ENCODE measurements around the gene TRAP1. TPM values are rescaled to one million over a fixed set of nuclear protein-coding genes. Genes with fewer than 3 reads are reported as not detected.
"Not testable (repeated sequence)": the region's sequence is repeated elsewhere in the genome, so short reads cannot be mapped to it uniquely, and the experiment has no call there.

TRAP1 gene
- total RNA-seq, 1 experiment from 2014 or later, result 219 TPM

DNA sequence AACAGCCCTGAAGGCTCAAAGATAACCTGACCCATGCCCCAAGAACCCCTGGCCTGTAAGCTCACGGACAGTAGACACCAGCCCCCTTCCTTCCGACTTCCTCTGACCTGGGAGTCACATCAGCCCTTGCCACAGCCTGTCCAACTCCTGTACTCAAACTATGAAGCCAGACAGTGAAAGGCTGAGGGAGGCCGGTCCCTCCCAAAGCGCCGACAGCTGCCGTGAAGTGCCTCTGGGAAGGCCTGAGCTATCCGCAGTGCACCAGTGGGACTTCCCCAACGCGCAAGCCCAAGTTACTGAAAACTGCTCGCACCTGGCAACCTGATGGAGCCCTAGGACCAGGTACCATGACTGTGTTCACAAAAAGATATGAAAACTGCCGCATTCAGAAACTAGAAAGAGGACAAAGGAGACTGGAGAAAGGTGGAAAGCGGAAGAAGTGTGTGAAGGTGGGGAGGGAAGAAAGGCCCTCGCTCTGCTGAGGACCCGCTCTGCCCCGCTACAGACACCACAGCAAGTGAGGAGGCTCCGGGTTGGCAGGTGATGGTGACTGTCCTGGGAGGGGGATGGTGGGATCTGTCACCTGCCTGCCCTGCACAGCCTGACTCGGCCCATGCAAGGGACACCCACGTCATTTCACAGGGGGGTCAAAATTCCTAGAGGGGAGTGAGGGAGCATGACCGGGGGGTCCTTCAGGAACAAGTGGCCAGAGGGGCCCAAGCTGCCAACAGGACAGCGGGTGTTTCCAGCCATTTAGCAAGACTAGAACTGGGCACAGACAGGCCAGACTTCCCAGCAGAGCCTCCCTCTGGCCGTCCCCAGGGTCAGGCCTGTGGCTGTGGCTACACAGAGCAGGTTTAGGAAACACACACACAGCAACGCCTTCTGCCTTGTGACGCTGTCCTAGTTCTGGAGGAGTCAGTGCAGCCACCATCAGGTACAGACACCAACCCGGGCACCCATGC lies 13.1 kb upstream of the TRAP1 start:
- no peaks in the 10 kb centered on the region for H3K27me3 ChIP-seq (ENCODE audit: control insufficient read depth, insufficient read depth, low read length)
- peaks cover 39% of the 10 kb centered on the region for H3K36me3 ChIP-seq (replicated peaks; ENCODE audit: control insufficient read depth, insufficient read depth, low read length)
- DNase-seq, result peak; percentile 34
- H3K4me3 ChIP-seq (ENCODE audit: insufficient read depth, low read depth, low read length), result no peak overlapping the region

DNA sequence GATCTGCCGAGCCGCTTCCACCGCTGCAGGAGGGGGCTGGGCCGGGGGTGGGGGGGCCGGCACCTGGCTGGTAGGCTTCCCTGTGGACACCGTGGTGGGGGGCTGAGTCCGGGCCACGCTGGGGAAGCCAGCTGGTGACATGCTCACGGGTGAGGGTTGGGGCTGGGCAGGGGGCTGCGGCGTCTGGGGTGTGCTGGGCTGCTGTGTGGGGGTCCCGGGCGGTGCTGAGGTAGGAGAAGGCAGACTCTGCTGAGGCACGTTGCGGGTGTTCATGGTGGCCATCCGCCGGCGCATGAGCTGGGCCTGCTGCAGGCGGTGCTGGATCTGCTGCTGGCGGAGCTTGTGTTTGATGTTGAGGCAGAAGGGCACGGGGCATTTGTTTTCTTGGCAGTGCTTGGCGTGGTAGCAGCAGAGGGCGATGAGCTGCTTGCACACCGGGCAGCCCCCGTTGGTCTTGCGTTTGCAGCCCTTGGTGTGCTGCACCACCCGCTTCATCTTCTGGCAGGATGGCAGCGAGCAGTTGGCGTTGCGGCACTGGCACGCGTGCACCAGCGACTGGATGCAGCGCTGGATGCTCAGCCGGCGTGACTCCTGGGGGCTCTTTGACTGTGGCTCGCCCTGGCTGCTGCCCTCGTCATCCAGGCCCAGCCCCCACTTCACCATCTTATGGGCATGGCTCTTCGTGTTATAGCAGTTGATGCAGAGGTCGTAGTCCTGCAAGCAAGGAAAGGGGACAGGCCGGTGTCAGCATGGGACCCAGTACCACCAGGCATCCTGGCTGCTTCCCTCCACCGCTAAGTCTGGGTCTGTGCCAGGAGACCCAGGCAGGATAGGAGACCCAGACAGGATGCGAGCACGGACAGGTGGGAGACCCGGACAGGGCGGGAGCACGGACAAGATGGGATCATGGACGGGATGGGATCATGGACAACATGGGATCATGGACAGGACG lies 12.1 kb upstream of the TRAP1 start:
- no peak overlapping the region for H3K4me3 ChIP-seq (ENCODE audit: insufficient read depth, low read depth, low read length)
- peak; percentile 47 for DNase-seq
- H3K27me3 ChIP-seq (ENCODE audit: control insufficient read depth, insufficient read depth, low read length), result no peaks in the 10 kb centered on the region
- peaks cover 37% of the 10 kb centered on the region for H3K36me3 ChIP-seq (replicated peaks; ENCODE audit: control insufficient read depth, insufficient read depth, low read length)

DNA sequence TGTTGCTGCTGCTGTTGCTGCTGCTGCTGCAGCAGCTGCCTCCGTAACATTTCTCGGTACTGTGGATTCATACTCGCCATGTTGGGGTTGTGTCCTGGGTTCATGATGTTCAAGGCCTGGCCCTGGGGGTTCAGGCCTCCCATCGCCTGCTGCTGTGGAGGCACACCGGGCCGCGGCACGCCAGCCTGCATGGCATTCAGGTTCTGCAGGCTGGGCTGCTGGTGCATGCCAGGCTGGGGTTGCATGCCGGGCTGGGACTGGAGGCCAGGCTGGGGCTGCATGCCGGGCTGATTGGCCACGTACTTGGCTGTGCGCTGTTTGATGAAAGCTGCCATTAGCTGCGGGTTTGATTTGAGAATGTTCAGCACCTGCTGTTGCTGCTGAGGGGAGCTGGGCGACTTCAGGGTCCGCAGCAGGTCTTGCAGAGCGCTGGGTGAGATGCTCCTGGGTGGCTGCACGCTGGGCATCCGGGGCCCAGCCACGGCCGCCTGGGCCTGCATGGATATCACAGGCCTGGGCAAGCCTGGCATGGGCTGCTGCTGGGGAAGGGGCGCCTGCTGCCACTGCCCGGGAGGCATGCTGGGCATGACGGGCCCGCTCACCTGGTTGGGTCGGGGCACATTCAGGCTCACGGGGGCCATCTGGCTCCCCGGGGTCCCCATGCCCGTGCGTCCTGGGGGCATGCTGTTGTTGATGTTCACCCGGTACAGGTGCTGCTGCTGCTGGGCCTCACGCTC lies 11.3 kb upstream of the TRAP1 start:
- peaks cover 32% of the 10 kb centered on the region for H3K36me3 ChIP-seq (replicated peaks; ENCODE audit: control insufficient read depth, insufficient read depth, low read length)
- no peaks in the 10 kb centered on the region for H3K27me3 ChIP-seq (ENCODE audit: control insufficient read depth, insufficient read depth, low read length)
- DNase-seq, result peak; percentile 32
- no peak overlapping the region for H3K4me3 ChIP-seq (ENCODE audit: insufficient read depth, low read depth, low read length)

DNA sequence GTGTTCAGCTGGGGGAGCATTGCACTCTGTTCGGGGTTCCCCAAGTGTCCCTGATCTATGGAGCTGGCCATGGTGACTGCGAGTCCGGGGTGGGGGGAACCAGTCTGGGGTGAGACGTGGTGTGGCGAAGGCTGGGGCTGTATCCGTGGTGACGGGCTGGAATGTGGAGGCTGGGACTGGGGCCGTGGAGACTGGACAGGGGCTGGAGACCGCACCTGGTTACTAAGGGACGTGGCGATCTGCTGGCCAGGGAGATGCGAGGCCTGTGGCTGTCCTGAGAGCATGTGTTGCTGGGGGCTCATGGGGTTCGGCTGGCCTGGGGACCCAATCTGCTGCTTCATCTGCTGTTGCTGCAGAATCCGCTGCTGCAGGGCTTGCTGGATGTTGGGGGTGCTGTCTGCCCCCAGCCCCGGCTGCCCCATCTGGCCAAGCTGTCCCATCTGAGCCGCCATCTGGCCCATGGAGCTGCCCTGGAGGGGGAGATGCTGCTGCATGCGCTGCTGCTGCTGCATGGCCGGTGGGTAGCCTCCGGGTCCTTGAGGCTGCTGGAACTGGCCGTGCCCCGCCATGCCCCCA lies 10.6 kb upstream of the TRAP1 start:
- H3K27me3 ChIP-seq (ENCODE audit: control insufficient read depth, insufficient read depth, low read length), result no peaks in the 10 kb centered on the region
- DNase-seq, result no peak
- peaks cover 31% of the 10 kb centered on the region for H3K36me3 ChIP-seq (replicated peaks; ENCODE audit: control insufficient read depth, insufficient read depth, low read length)
- no peak overlapping the region for H3K4me3 ChIP-seq (ENCODE audit: insufficient read depth, low read depth, low read length)

DNA sequence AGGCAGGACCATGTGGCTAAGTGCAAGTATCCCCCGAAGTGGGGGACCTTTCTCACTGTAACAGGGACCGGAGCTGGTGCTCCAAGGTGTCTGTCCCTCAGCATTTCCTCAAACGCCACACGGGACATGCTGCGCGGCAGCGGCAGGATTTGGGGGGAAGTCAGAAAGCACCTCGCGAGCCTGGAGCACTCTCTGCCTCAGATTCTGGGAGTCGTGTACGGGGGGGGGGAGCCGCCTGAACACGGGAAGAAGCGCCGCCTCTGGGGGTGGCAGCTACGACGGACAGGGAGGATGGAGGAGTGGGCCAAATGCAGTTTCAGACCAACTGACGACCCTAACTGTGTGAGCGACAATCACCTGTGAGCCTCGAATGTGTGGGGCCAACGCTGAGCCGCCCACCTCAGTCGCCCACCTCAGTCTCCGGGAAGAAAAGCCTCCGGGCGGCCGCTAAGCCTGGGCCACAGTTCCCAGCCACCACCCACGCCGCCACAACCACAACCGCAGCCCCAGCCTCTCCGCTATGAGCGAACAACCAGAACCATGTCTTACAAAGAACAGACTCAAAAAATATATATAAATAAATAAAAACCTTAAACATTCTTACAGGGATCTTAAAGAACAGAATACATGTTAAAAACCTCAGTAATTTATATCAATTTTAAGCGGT lies 8.8 kb upstream of the TRAP1 start:
- Histone ChIP-seq H3K4me3 (ENCODE audit: insufficient read depth, low read depth, low read length) (no peak overlapping the region), H3K27me3 (ENCODE audit: control insufficient read depth, insufficient read depth, low read length) (no peaks in the 10 kb centered on the region), H3K36me3 (replicated peaks; ENCODE audit: control insufficient read depth, insufficient read depth, low read length) (peaks cover 21% of the 10 kb centered on the region)
- no peak for DNase-seq

DNA sequence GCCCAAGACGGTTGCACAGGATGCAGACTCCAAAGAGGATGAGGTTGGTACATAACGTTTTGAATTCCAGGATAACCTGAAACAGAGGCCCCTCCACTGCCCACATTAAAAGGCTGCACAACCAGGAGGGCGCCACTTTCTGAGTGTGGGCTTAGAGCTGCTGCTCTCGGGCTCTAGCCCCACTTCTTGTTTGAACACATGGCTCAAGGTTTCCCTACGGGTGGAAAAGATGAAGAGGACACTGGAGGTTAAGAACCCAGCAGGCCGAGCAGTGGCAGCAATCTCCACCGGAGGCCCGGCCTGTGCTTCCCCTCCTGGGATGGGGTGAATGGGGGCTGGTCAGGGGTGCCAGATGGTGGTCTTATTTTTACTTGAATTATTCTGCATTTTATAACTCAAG lies 8.0 kb upstream of the TRAP1 start:
- peaks cover 13% of the 10 kb centered on the region for H3K36me3 ChIP-seq (replicated peaks; ENCODE audit: control insufficient read depth, insufficient read depth, low read length)
- no peak overlapping the region for H3K4me3 ChIP-seq (ENCODE audit: insufficient read depth, low read depth, low read length)
- H3K27me3 ChIP-seq (ENCODE audit: control insufficient read depth, insufficient read depth, low read length), result no peaks in the 10 kb centered on the region
- no peak for DNase-seq

DNA sequence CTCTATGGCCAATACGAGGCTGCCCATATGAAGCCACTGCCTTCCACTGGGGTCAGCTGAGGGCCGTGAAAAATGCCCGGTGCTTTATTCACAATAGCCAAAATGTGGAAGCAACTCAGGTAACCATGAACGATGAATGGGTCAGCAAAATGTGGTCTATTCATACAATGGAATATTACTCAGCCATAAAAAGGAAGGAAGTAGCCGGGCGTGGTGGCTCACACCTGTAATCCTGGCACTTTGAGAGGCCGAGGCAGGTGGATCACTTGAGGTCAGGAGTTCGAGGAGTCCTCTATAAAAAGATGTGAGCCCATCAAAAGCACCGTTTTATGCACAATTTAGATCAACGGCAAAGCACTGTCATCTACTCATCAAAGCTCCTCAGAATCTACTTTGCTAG lies 5.2 kb upstream of the TRAP1 start:
- no peaks in the 10 kb centered on the region for H3K27me3 ChIP-seq (ENCODE audit: control insufficient read depth, insufficient read depth, low read length)
- peaks cover under 1% of the 10 kb centered on the region for H3K36me3 ChIP-seq (replicated peaks; ENCODE audit: control insufficient read depth, insufficient read depth, low read length)
- no peak overlapping the region for H3K4me3 ChIP-seq (ENCODE audit: insufficient read depth, low read depth, low read length)
- DNase-seq, result no peak

DNA sequence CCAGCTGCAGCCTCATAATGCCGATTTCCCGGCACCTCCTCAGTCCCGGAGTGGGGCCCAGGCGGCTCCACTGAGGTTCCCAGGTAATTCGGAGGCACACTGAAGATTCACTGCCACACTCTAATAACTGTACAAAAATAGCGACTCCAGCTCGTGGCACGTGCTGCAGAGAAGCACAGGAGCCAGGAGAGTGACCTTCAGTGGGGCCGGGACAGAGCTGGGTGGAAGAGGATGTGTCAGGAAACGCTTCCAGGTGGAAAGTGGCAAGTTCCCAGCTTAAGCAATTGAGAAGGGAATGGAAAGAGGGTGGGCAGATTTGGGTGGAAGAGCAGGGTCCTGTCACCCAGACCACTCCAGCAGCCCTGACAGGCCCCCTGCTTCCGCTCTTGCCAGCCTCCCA lies 3.1 kb upstream of the TRAP1 start:
- H3K36me3 ChIP-seq (replicated peaks; ENCODE audit: control insufficient read depth, insufficient read depth, low read length), result no peaks in the 10 kb centered on the region
- no peak for DNase-seq
- no peaks in the 10 kb centered on the region for H3K27me3 ChIP-seq (ENCODE audit: control insufficient read depth, insufficient read depth, low read length)

DNA sequence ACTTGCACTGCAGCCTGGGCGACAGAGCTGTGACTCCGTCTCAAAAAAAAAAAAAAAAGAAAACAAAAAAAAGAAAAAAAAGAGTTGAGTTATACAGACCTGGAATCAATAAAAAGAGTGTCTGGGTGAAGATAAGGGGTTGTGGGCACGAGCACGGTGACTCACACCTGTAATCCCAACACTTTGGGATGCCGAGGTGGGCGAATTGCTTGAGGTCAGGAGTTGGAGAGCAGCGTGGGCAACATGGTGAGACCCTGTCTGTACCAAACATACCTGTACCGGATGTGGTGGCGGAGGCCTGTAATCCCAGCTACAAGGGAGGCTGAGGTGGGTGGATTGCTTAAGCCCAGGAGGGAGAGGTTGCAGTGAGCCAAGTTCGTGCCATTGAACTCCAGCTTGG lies 1.3 kb upstream of the TRAP1 start:
- Histone ChIP-seq H3K36me3 (replicated peaks; ENCODE audit: control insufficient read depth, insufficient read depth, low read length) (peaks cover 1% of the 10 kb centered on the region), H3K27me3 (ENCODE audit: control insufficient read depth, insufficient read depth, low read length) (no peaks in the 10 kb centered on the region), H3K4me3 (ENCODE audit: insufficient read depth, low read depth, low read length) (no peak overlapping the region)
- DNase-seq, result no peak

More for the DNA sequence above, 3.1 kb upstream of the TRAP1 start:
- H3K4me3 ChIP-seq (ENCODE audit: insufficient read depth, low read depth, low read length), result no peak overlapping the region

DNA sequence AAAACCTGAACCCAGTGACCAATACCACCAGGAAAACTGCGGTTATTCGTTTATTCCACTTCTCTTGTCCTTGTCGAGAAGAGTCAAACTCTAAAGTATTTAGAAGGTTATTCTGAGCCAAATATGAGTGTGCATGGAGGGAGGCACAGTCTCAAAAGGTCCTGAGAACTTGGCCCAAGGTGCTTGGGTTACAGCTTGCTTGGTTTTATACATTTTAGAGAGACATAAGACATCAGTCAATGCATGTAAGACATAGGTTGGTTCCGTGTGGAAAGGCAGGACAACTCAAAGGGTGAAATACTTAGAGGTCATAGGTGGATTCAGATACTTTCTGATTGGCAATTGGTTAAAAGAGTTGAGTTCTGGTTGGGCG lies 681 bp upstream of the TRAP1 start:
- DNase-seq, result no peak
- H3K36me3 ChIP-seq (replicated peaks; ENCODE audit: control insufficient read depth, insufficient read depth, low read length), result peaks cover 2% of the 10 kb centered on the region
- H3K27me3 ChIP-seq (ENCODE audit: control insufficient read depth, insufficient read depth, low read length), result no peaks in the 10 kb centered on the region
- H3K4me3 ChIP-seq (ENCODE audit: insufficient read depth, low read depth, low read length), result peak overlapping the region; percentile 99

DNA sequence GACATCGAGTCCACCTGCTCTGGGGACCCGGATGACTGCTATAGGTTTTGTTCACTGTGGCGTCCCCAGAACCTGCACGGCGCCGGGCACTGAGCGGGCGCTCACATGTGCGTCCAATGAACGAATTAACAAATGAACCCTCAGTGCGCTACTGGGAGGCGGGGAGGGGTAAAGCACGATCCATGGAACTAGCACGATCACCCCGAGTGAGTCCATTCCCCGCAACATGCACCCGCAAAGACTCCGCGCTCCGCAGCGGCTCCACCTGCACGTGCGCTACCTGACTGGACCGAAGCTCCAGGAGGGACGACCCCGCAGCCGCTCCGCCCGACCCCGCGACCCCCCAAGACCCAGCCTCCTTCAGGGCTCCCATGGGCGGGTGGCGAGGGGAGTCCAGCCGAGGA lies 491 bp downstream of the TRAP1 start:
- Histone ChIP-seq H3K36me3 (replicated peaks; ENCODE audit: control insufficient read depth, insufficient read depth, low read length) (peaks cover 2% of the 10 kb centered on the region), H3K4me3 (ENCODE audit: insufficient read depth, low read depth, low read length) (peak overlapping the region; percentile 99), H3K27me3 (ENCODE audit: control insufficient read depth, insufficient read depth, low read length) (no peaks in the 10 kb centered on the region)
- peak; percentile 81 for DNase-seq

DNA sequence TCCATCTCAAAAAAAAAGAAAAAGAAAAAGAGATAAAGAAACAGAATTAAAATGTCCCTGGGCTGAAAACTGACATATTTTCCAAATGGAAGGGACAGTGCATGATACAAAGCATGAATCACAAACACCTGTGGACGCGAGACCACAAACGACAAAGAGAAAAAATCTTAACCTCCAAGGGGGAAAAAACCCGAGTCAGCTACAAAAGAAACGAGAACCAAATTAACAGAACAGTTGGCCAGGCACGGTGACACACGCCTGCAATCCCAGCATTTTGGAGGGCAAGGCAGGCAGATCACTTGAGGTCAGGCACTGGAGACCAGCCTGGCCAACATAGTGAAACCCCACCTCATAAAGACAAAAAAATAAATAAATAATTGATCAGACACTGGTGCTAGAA lies 1.9 kb downstream of the TRAP1 start:
- Histone ChIP-seq H3K4me3 (ENCODE audit: insufficient read depth, low read depth, low read length) (no peak overlapping the region), H3K27me3 (ENCODE audit: control insufficient read depth, insufficient read depth, low read length) (no peaks in the 10 kb centered on the region), H3K36me3 (replicated peaks; ENCODE audit: control insufficient read depth, insufficient read depth, low read length) (peaks cover 2% of the 10 kb centered on the region)
- no peak for DNase-seq

DNA sequence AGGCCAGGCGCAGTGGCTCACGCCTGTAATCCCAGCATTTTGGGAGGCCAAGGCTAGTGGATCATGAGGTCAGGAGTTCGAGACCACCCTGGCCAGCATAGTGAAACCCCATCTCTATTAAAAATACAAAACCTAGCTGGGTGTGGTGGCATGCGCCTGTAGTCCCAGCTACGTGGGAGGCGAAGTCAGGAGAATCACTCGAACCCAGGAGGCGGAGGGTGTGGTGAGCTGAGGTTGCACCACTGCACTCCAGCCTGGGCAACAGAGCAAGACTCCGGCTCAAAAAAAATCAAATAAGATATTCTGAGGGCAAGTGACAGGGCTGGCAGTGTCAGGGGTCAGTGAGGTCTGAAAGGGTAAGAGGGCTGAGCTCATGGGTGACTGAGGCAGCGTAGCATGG lies 2.9 kb downstream of the TRAP1 start:
- H3K4me3 ChIP-seq (ENCODE audit: insufficient read depth, low read depth, low read length); H3K36me3 ChIP-seq (replicated peaks; ENCODE audit: control insufficient read depth, insufficient read depth, low read length); DNase-seq; H3K27me3 ChIP-seq (ENCODE audit: control insufficient read depth, insufficient read depth, low read length): not testable (repeated sequence)
